Adrenal gland (tissue), 5 donors: ENCODE measurements around the gene PLEKHM2.

Experiments used
- CTCF ChIP-seq, 6 experiments: fragments of 450-650 bp in 4 of 6; fragments of 200-600 bp in 2 of 6; sonication (generic) in 1 of 6; IDR thresholded peaks; 1 replicate in 5 of 6; 2 replicates in 1 of 6; pipeline versions ENCODE4 v1.5.1 to v1.8.0; 2016 to 2021; ENCODE audit warnings: antibody characterized with exemption in 6 of 6, mild to moderate bottlenecking in 2 of 6, moderate library complexity in 1 of 6
- POLR2A ChIP-seq, 2 donors: fragments of 450-650 bp; IDR thresholded peaks; one replicate each; pipeline ENCODE4 v1.6.1; 2017; ENCODE audit warnings: antibody characterized with exemption in 2 of 2, mild to moderate bottlenecking in 2 of 2, moderate library complexity in 1 of 2
- donor health status: DM: no; HTN: no; CAD: no.

GRCh38 chr1:15712168-15712567, 28.0 kb downstream of the PLEKHM2 start:
- no peak for TF ChIP-seq POLR2A (IDR thresholded peaks at IDR 0.05)
- TF ChIP-seq CTCF (IDR thresholded peaks at IDR 0.05): no peak
